Measurements from ENCODE around the gene ITGB5.
A peak's percentile ranks its signal among the peaks of the same experiment; 100 is the strongest.

The ITGB5 gene

DNA sequence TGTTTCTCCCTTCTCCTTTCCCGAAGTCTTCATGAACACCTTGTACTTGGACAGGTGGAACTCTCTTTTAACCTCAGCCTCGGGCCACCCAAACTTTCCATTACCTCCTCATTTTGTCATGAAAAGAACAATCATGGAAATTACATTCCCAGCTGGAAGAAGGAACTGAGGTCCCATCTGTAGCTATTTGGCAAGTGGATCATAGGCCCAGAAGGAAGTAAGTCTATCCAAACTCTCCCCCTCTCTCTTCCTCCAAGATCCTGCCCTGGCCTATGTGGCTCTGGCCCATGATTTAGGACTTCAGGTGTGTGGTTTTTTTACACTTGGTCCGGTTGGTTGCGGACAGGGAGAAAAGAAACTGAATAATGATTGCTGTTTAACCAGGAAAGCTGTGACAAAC is 44.1 kb downstream of the ITGB5 start:
- in situ Hi-C loops (cut with HindIII; ENCODE audit: low sequenced_read_pairs) = no loop called here
- TF ChIP-seq, protein P1, sequence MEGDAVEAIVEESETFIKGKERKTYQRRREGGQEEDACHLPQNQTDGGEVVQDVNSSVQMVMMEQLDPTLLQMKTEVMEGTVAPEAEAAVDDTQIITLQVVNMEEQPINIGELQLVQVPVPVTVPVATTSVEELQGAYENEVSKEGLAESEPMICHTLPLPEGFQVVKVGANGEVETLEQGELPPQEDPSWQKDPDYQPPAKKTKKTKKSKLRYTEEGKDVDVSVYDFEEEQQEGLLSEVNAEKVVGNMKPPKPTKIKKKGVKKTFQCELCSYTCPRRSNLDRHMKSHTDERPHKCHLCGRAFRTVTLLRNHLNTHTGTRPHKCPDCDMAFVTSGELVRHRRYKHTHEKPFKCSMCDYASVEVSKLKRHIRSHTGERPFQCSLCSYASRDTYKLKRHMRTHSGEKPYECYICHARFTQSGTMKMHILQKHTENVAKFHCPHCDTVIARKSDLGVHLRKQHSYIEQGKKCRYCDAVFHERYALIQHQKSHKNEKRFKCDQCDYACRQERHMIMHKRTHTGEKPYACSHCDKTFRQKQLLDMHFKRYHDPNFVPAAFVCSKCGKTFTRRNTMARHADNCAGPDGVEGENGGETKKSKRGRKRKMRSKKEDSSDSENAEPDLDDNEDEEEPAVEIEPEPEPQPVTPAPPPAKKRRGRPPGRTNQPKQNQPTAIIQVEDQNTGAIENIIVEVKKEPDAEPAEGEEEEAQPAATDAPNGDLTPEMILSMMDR (IDR thresholded peaks at IDR 0.05; ENCODE audit: low read depth, low read length, missing control alignments) = no peak
- DNase-seq (ENCODE audit: low read depth) = no peak
- no peak overlapping the region for H3K4me3 ChIP-seq (ENCODE audit: low read depth, low read length)

DNA sequence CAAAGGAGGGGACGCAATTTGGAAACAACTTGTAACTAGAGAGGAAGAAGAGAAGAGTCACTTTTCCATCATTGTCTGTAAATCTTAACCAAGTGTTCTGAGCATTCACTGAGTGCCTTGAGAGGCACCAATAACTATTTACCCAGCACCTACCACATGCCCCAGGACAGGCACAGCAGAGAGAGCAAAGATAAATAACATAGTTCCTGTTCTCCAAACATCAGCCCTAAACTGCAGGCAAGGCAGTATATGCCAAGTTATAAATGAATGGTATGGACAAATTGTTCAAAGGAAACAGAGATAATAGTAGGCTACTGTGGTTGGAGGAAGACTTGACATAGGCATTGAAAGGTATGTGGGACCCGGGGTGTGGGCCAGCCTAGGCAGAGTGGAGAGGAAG is 45.6 kb downstream of the ITGB5 start:
- TF ChIP-seq, protein P1 (IDR thresholded peaks at IDR 0.05; ENCODE audit: low read depth, low read length, missing control alignments) = no peak
- no peak overlapping the region for H3K4me3 ChIP-seq (ENCODE audit: low read depth, low read length)
- no peak for DNase-seq (ENCODE audit: low read depth)
- in situ Hi-C loops (cut with HindIII; ENCODE audit: low sequenced_read_pairs) = no loop called here

DNA sequence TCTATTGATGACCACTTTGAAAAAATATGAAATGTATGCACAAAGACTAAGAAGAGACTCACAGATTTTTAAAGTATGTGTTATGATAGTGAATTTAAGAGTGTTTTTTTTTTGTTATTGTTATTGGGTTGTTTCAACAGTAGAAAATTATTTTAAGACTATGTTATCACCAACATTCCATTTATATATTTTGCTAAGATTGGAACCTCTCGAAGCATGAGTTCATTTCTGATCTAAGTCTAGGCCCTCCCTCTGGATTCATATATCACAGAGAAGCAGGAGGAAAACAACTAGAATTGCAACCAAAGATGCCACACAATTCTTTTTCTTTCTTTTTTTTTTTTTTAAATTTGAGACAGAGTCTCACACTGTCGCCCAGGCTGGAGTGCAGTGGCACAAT is 46.8 kb downstream of the ITGB5 start:
- in situ Hi-C loops (cut with HindIII; ENCODE audit: low sequenced_read_pairs) = no loop called here
- no peak overlapping the region for H3K4me3 ChIP-seq (ENCODE audit: low read depth, low read length)
- no peak for DNase-seq (ENCODE audit: low read depth)
- TF ChIP-seq, protein P1 (IDR thresholded peaks at IDR 0.05; ENCODE audit: low read depth, low read length, missing control alignments) = no peak

DNA sequence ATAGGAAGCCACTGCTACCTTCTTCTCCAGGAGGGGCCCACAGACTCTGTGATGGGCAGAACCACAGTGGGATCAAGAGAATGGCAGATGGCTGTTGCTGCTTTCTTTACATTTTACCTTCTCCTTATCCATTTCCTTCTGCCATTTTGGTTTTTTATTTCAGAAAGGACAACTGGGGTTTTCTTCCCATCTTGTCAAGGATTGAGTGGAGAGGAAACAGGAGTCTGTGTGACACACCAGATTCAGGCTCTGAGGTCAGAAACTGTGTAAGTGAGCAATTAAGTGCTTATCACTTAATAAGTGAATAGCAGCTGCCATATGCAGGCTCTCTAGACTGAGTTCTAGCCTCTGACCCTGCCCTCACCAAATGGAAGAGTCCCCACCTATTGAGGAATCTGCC is 47.3 kb downstream of the ITGB5 start:
- H3K4me3 ChIP-seq (ENCODE audit: low read depth, low read length) = no peak overlapping the region
- TF ChIP-seq, protein P1 (IDR thresholded peaks at IDR 0.05; ENCODE audit: low read depth, low read length, missing control alignments) = no peak
- in situ Hi-C loops (cut with HindIII; ENCODE audit: low sequenced_read_pairs) = no loop called here
- no peak for DNase-seq (ENCODE audit: low read depth)

DNA sequence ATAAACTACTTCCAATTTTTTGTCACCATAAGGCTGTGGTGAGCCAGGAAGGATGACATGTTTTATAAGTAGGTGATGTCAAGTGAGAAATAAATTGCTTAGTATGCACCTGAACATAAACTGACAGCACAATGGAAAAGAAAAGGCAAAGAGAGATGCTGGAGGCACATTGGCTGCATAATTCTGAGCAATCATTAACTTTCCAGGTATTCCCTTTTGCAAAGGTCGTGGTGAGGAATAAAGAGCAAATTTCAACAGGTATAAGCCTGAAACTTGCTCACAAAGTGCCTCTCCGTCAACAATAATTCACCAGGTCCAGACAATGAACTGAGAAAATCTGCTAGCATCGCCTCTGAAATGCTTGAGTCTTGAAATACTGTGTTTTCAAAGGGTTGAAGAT is 48.2 kb downstream of the ITGB5 start:
- in situ Hi-C loops (cut with HindIII; ENCODE audit: low sequenced_read_pairs) = no loop called here
- H3K4me3 ChIP-seq (ENCODE audit: low read depth, low read length) = no peak overlapping the region
- TF ChIP-seq, protein P1 (IDR thresholded peaks at IDR 0.05; ENCODE audit: low read depth, low read length, missing control alignments) = no peak
- DNase-seq (ENCODE audit: low read depth) = no peak

DNA sequence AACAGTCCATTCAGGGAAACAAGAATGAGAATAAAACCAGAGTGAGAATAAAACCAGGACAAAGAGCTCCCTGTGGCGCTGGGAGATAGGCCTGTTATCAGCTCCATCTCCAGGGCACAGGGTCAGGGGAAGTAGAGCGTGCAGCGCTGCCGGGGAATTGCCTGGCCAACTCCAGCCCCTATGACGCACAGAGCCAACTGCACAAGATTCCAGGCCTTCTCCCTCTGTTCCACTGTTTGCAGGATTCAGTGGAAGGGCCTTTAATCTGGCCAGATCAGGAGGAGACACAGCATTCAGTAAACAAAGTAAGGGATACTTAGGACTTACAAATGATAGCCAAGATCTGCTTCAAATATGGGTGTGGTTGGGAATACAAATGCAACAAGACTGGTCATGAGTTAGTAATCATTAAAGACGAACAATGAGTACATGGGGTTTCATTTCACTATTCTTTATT is 49.4 kb downstream of the ITGB5 start:
- DNase-seq (ENCODE audit: low read depth) = peak; percentile 26
- TF ChIP-seq, protein P1 (IDR thresholded peaks at IDR 0.05; ENCODE audit: low read depth, low read length, missing control alignments) = no peak
- no peak overlapping the region for H3K4me3 ChIP-seq (ENCODE audit: low read depth, low read length)
- in situ Hi-C loops (cut with HindIII; ENCODE audit: low sequenced_read_pairs) = no loop called here

DNA sequence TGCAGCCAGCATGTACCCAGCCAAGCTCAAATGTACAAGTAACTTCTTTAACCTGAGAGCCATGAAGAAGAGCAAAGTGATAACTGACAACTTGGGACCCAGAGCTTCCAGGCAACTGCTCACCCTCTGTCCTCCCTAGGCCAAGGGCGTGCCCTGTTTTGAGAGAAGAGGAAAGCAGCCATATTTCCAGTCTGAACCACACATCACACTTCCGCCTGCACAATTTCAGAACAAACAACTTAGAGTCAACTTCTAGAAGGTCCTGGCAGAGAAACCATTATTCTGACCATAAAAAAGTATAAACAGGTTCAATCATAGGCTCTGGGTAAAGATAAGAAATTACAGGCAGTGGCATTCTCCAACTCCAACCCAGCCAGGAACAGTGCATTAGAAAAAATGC is 50.1 kb downstream of the ITGB5 start:
- H3K4me3 ChIP-seq (ENCODE audit: low read depth, low read length) = no peak overlapping the region
- no peak for DNase-seq (ENCODE audit: low read depth)
- in situ Hi-C loops (cut with HindIII; ENCODE audit: low sequenced_read_pairs) = no loop called here
- TF ChIP-seq, protein P1 (IDR thresholded peaks at IDR 0.05; ENCODE audit: low read depth, low read length, missing control alignments) = no peak
